H1 (cell line): ENCODE results near the gene AP5S1. TPM values are rescaled to one million over a fixed set of nuclear protein-coding genes. Genes with fewer than 3 reads are reported as not detected.

ENCODE experiments used
- CTCF ChIA-PET: fragments of 300-600 bp; sonication (Branson Sonifier 250); formaldehyde crosslinking; loops from one replicate; lab custom pipeline; 2021; ENCODE audit not compliant: partially characterized antibody; lab: Charles Lee
- POLR2A ChIA-PET: fragments of 300-600 bp; sonication (Branson Sonifier 250); formaldehyde crosslinking; loops from one replicate; lab custom pipeline; 2021; ENCODE audit warnings: inconsistent platforms; ENCODE audit not compliant: partially characterized antibody; lab: Charles Lee
- DNase-seq, 2 experiments: peaks; one replicate each; pipeline versions ENCODE4 v3.0.0 to v3.0.0-alpha.2; 2010 to 2022; ENCODE audit warnings: low spot score in 2 of 2, low read depth in 1 of 2, mixed read lengths in 1 of 2
- FAIRE-seq: peaks from 2 replicates; lab custom pipeline; 2011; peaks lifted over from hg19 to GRCh38; lab: Jason Lieb, UNC
- H2AFZ ChIP-seq: 2 replicates; pipeline ENCODE4 v1.8.1; 2012; ENCODE audit warnings: low read length, inconsistent platforms
- H2AK5ac ChIP-seq: 2 replicates; pipeline ENCODE4 v1.6.1; 2013; ENCODE audit warnings: low read depth, low read length
- H2BK120ac ChIP-seq: replicated peaks from 2 replicates; pipeline ENCODE3; 2013; ENCODE audit warnings: low read depth, low read length, inconsistent platforms
- H2BK12ac ChIP-seq: 2 replicates; pipeline ENCODE4 v1.6.1; 2013; ENCODE audit warnings: low read depth, low read length
- H2BK15ac ChIP-seq: 2 replicates; pipeline ENCODE4 v1.6.1; 2013; ENCODE audit warnings: low read length
- H2BK20ac ChIP-seq: 2 replicates; pipeline ENCODE4 v1.6.1; 2013; ENCODE audit warnings: low read length
- H2BK5ac ChIP-seq: 2 replicates; pipeline ENCODE4 v1.6.1; 2013; ENCODE audit warnings: low read depth, low read length
- H3K14ac ChIP-seq: 2 replicates; pipeline ENCODE4 v1.6.1; 2013; ENCODE audit warnings: inconsistent platforms; ENCODE audit not compliant: insufficient read length
- H3K18ac ChIP-seq: 2 replicates; pipeline ENCODE4 v1.6.1; 2013; ENCODE audit warnings: low read length; ENCODE audit errors: extremely low read depth
- H3K23ac ChIP-seq: 2 replicates; pipeline ENCODE4 v1.6.1; 2013; ENCODE audit warnings: inconsistent platforms; ENCODE audit not compliant: insufficient read length
- H3K23me2 ChIP-seq: 2 replicates; pipeline ENCODE4 v1.6.1; 2013; ENCODE audit warnings: low read depth, low read length
- H3K27ac ChIP-seq: 2 replicates; pipeline ENCODE4 v1.6.1; 2011; ENCODE audit warnings: low read depth, low read length, inconsistent platforms
- H3K27me3 ChIP-seq, 4 experiments: replicated peaks in 1 of 4; 1 replicate in 1 of 4; 2 replicates in 3 of 4; pipeline versions ENCODE4 v1.6.1 to v1.8.1; 2011 to 2013; ENCODE audit warnings: low read length in 3 of 4, mild to moderate bottlenecking in 3 of 4, inconsistent platforms in 2 of 4, mixed read lengths in 2 of 4, moderate library complexity in 1 of 4; ENCODE audit not compliant: control insufficient read depth in 3 of 4, insufficient read depth in 3 of 4; ENCODE audit errors: extremely low read depth in 1 of 4
- H3K36me3 ChIP-seq, 4 experiments: 2 replicates each; pipeline versions ENCODE4 v1.6.1 to v1.8.1; 2011 to 2013; ENCODE audit warnings: mild to moderate bottlenecking in 4 of 4, low read length in 3 of 4, moderate library complexity in 2 of 4, control low read depth in 1 of 4, inconsistent platforms in 1 of 4; ENCODE audit not compliant: insufficient read depth in 4 of 4, control insufficient read depth in 2 of 4
- H3K4ac ChIP-seq: replicated peaks from 2 replicates; pipeline ENCODE3; 2013; ENCODE audit warnings: low read length, low read depth, mixed read lengths, inconsistent platforms; ENCODE audit not compliant: insufficient read length
- H3K4me1 ChIP-seq, 4 experiments: replicated peaks in 1 of 4; 1 replicate in 1 of 4; 2 replicates in 3 of 4; pipeline versions ENCODE4 v1.6.1 to v1.8.1; 2011 to 2013; ENCODE audit warnings: low read length in 3 of 4, inconsistent platforms in 2 of 4, mixed read lengths in 1 of 4; ENCODE audit not compliant: insufficient read depth in 4 of 4, control insufficient read depth in 3 of 4
- H3K4me2 ChIP-seq, 2 experiments: 2 replicates each; pipeline versions ENCODE4 v1.6.1 to v1.8.1; 2011 to 2013; ENCODE audit warnings: low read depth in 2 of 2, low read length in 2 of 2, control low read depth in 1 of 2, inconsistent platforms in 1 of 2, mild to moderate bottlenecking in 1 of 2; ENCODE audit not compliant: insufficient read depth in 1 of 2
- H3K4me3 ChIP-seq, 4 experiments: fragments of 200-600, 300-600 bp in 1 of 4; sonication (generic), shearing (Covaris generic), sonication (Bioruptor Twin) in 1 of 4; 2 replicates each; pipeline versions ENCODE4 v1.5.1 to v1.8.1; 2011 to 2016; ENCODE audit warnings: low read length in 4 of 4, low read depth in 3 of 4, control low read depth in 2 of 4, inconsistent platforms in 2 of 4, mild to moderate bottlenecking in 2 of 4, mixed read lengths in 1 of 4, moderate library complexity in 1 of 4; ENCODE audit not compliant: insufficient read depth in 2 of 4; ENCODE audit errors: extremely low read depth in 1 of 4
- H3K56ac ChIP-seq: replicated peaks from 2 replicates; pipeline ENCODE3; 2013; ENCODE audit warnings: low read depth, mild to moderate bottlenecking, mixed read lengths, low read length, inconsistent platforms; ENCODE audit not compliant: insufficient read length
- H3K79me1 ChIP-seq: 2 replicates; pipeline ENCODE4 v1.6.1; 2013; ENCODE audit warnings: low read depth, low read length, control low read depth
- H3K79me2 ChIP-seq, 2 experiments: 2 replicates each; pipeline versions ENCODE4 v1.6.1 to v1.8.1; 2012 to 2013; ENCODE audit warnings: low read length in 2 of 2, mild to moderate bottlenecking in 2 of 2, inconsistent platforms in 1 of 2; ENCODE audit not compliant: insufficient read depth in 2 of 2, control insufficient read depth in 1 of 2
- H3K9ac ChIP-seq, 4 experiments: replicated peaks in 1 of 4; 1 replicate in 1 of 4; 2 replicates in 3 of 4; pipeline versions ENCODE4 v1.6.1 to v1.8.1; 2011 to 2013; ENCODE audit warnings: low read depth in 3 of 4, low read length in 3 of 4, control low read depth in 2 of 4, mild to moderate bottlenecking in 2 of 4, moderate library complexity in 2 of 4, inconsistent platforms in 1 of 4; ENCODE audit errors: extremely low read depth in 1 of 4
- H3K9me3 ChIP-seq, 2 experiments: 2 replicates each; pipeline versions ENCODE4 v1.6.1 to v1.8.1; 2012 to 2013; ENCODE audit warnings: mild to moderate bottlenecking in 2 of 2, moderate library complexity in 2 of 2, control low read depth in 1 of 2, inconsistent platforms in 1 of 2, low read depth in 1 of 2, low read length in 1 of 2, mixed read lengths in 1 of 2; ENCODE audit not compliant: insufficient read depth in 2 of 2
- H4K20me1 ChIP-seq, 2 experiments: replicated peaks in 1 of 2; 2 replicates each; pipeline versions ENCODE3 to v1.8.1; 2011 to 2013; ENCODE audit warnings: inconsistent platforms in 2 of 2, low read length in 2 of 2, mild to moderate bottlenecking in 1 of 2; ENCODE audit not compliant: insufficient read depth in 2 of 2, control insufficient read depth in 1 of 2
- H4K5ac ChIP-seq: 2 replicates; pipeline ENCODE4 v1.6.1; 2013; ENCODE audit warnings: low read length, low read depth, mixed read lengths, inconsistent platforms; ENCODE audit not compliant: insufficient read length
- H4K8ac ChIP-seq: 2 replicates; pipeline ENCODE4 v1.8.0; 2013; ENCODE audit warnings: mild to moderate bottlenecking, moderate library complexity, low read length, inconsistent platforms; ENCODE audit not compliant: insufficient read depth; ENCODE audit errors: extremely low read depth
- H4K91ac ChIP-seq: replicated peaks from 2 replicates; pipeline ENCODE3; 2013; ENCODE audit warnings: low read length, mixed read lengths, inconsistent platforms; ENCODE audit not compliant: insufficient read length
- CHD1 ChIP-seq: IDR thresholded peaks from 2 replicates; pipeline ENCODE4 v1.6.1; 2012; ENCODE audit warnings: low read depth, low read length, improper control_type of control experiment
- CHD2 ChIP-seq: IDR thresholded peaks from 2 replicates; pipeline ENCODE4 v1.6.1; 2012; ENCODE audit warnings: low read length, improper control_type of control experiment
- EP300 ChIP-seq, 2 experiments: IDR thresholded peaks; 1 replicate in 1 of 2; 2 replicates in 1 of 2; pipeline ENCODE4 v1.6.1; 2011 to 2012; ENCODE audit warnings: low read depth in 2 of 2, low read length in 2 of 2, mild to moderate bottlenecking in 2 of 2, borderline replicate concordance in 1 of 2, inconsistent platforms in 1 of 2, moderate library complexity in 1 of 2
- SP4 ChIP-seq: IDR thresholded peaks from 2 replicates; pipeline ENCODE4 v1.6.1; 2012; ENCODE audit warnings: low read length, inconsistent platforms
- SUZ12 ChIP-seq: fragments of 200-600 bp; sonication (generic); IDR thresholded peaks from 2 replicates; pipeline ENCODE4 v1.6.1; 2012; ENCODE audit warnings: mild to moderate bottlenecking, inconsistent platforms, low read length, moderate library complexity, mixed read lengths
- TAF7 ChIP-seq: optimal IDR thresholded peaks from 2 replicates; pipeline ENCODE3; 2011; ENCODE audit warnings: low read depth, mild to moderate bottlenecking, inconsistent platforms, low read length, moderate library complexity, borderline replicate concordance
- TBP ChIP-seq: IDR thresholded peaks from 2 replicates; pipeline ENCODE4 v1.6.1; 2011; ENCODE audit warnings: low read depth, low read length, improper control_type of control experiment
- YY1 ChIP-seq: IDR thresholded peaks from 2 replicates; pipeline ENCODE4 v1.6.1; 2011; ENCODE audit warnings: low read depth, mild to moderate bottlenecking, low read length
- WGBS, 2 experiments: shearing (Covaris generic) in 1 of 2; methylation state at CpG; one replicate each; pipeline versions ENCODE4 v1.1.6 to v1.1.7; 2013 to 2015; ENCODE audit warnings: low lambda C conversion rate in 2 of 2, mixed read lengths in 2 of 2, inconsistent platforms in 1 of 2, low coverage in 1 of 2, missing lambda C conversion rate in 1 of 2; ENCODE audit not compliant: insufficient replicate concordance in 2 of 2, insufficient coverage in 1 of 2, insufficient read length in 1 of 2; ENCODE audit errors: extremely low coverage in 1 of 2, missing lambda C conversion rate in 1 of 2; 5-methylcytosine and 5-hydroxymethylcytosine counted together
- polyA plus RNA-seq, 7 experiments: library from polyadenylated mRNA; depleted of rRNA in 3 of 7; stranded (reverse) in 5 of 7; unstranded in 2 of 7; fragments of >200 nt in 5 of 7; fragments of 200-250 nt in 2 of 7; gene quantifications; 1 replicate in 5 of 7; 2 replicates in 1 of 7; 4 replicates in 1 of 7; pipeline versions ENCODE4 v1.2.1 to v1.2.3, GENCODE V29; 2011 to 2013; ENCODE audit warnings: missing spikeins in 2 of 7, mixed read lengths in 2 of 7
- total RNA-seq: library from RNA; stranded (reverse); fragmentation: NEBNext Ultra II Directional; extraction: Animal tissue kit (Norgen Biotek cat#: 25700); gene quantifications from 2 replicates; pipeline ENCODE4 v1.2.1, GENCODE V29; 2021
- TF ChIP-seq, protein P1 (sequence below): IDR thresholded peaks from 2 replicates; pipeline ENCODE4 v1.6.1; 2012; ENCODE audit warnings: low read length, inconsistent platforms

The AP5S1 gene
- total and polyA plus RNA-seq, 2 of the 8 experiments (the other 6 are each of a cell fraction or from before 2014, with no cell fraction given) = 3.3 to 3.7 TPM

DNA sequence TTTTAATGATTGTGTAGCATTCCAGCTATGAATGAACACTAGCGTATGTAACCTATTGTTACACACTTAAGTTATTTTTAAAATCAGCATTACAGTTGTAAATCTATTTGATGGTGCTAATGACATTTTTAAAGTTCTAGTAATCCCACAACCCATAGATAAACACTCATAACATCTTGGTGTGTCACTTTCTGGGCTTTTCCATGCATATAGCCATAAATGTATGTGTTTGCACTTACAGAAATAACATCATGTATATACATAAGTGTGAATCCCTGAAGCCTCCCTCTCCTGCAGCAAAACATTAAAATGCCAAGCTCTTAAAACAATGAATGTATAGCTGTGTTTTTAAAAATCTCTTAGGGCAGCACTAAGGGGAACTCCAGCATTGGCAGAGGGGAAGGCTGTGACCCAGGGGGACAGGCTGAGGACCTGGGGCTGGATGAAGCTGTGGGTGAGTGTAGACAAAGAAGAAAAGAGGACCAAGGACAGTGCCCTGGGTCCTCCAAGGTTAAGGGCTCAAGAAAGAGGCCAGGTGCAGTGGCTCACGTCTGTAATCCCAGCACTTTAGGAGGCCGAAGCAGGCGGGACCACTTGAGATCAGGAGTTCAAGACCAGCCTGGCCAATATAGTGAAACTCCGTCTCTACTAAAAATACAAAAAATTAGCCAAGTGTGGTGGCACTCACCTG lies 32.9 kb upstream of the AP5S1 start:
- no peak overlapping the region for H2BK15ac ChIP-seq
- H3K14ac ChIP-seq = no peak overlapping the region
- H3K79me2 ChIP-seq = peaks cover 0 to 10% of the 10 kb centered on the region in 2 experiments; a peak in 1 of 4 replicates
- peaks cover 0 to 3% (median 0%) of the 10 kb centered on the region in 4 experiments; a peak in 3 of 7 replicates for H3K27me3 ChIP-seq
- 0 out of 2 replicates have a peak overlapping the region, but pooled peaks have one; percentile 49 for H2AFZ ChIP-seq
- peaks cover 11% of the 10 kb centered on the region for H3K79me1 ChIP-seq
- no peak for DNase-seq
- H3K4me1 ChIP-seq = peaks cover 0 to 13% (median 6%) of the 10 kb centered on the region in 4 experiments; a peak in 6 of 7 replicates
- no peak overlapping the region for H3K27ac ChIP-seq
- H3K9me3 ChIP-seq = no peaks in the 10 kb centered on the region
- no peak overlapping the region for H3K18ac ChIP-seq
- peak overlapping the region in 1 of 4 experiments; percentile 52; a peak in 2 of 8 replicates for H3K4me3 ChIP-seq
- no peak overlapping the region for H2AK5ac ChIP-seq
- peaks cover 3% of the 10 kb centered on the region; the same call in 1 of the 2 replicates for H3K23me2 ChIP-seq
- H2BK20ac ChIP-seq = no peak overlapping the region
- 0 out of 4 replicates have a peak overlapping the region, but pooled peaks of 1 of the 2 experiments have one; percentile 31 for H3K4me2 ChIP-seq
- H3K23ac ChIP-seq = no peak overlapping the region
- peaks cover 7 to 11% of the 10 kb centered on the region in 2 experiments for H4K20me1 ChIP-seq
- no peak overlapping the region for H4K91ac ChIP-seq
- no peak for FAIRE-seq
- H3K4ac ChIP-seq = no peak overlapping the region
- POLR2A ChIA-PET = interaction anchor here (0.6 to 3.9 kb wide), 3 partner anchors 8 to 449 kb away, joined by 3 to 20 read pairs (median 5); partner anchors contain the start of genes AP5S1 and CDC25B
- no peak overlapping the region for H3K9ac ChIP-seq
- no peak overlapping the region for H4K8ac ChIP-seq
- peaks cover 0 to 5% (median 0%) of the 10 kb centered on the region in 4 experiments; a peak in 2 of 8 replicates for H3K36me3 ChIP-seq
- H3K56ac ChIP-seq = no peak overlapping the region
- CTCF ChIA-PET = interaction anchor here (0.6 to 9.5 kb wide), 14 partner anchors 10 to 259 kb away, joined by 3 to 128 read pairs (median 4); partner anchors contain the start of genes ADISSP and AP5S1
- H2BK12ac ChIP-seq = no peak overlapping the region
- H2BK5ac ChIP-seq = no peak overlapping the region
- WGBS, 2 experiments = 86% methylated on average over 5 of the region's 5 CpGs; no CpG with 5 or more reads in 1 of the 2 experiments
- no peak overlapping the region for H2BK120ac ChIP-seq
- H4K5ac ChIP-seq = no peak overlapping the region
- TF ChIP-seq EP300 (IDR thresholded peaks at IDR 0.05; ENCODE audit: borderline replicate concordance in 1 of 2, low read depth in 2 of 2, low read length in 2 of 2) (no peak), CHD1 (no peak), SUZ12 (no peak), CHD2 (no peak), SP4 (no peak), TAF7 (no peak), YY1 (no peak), TBP (no peak)
- TF ChIP-seq, protein P1, sequence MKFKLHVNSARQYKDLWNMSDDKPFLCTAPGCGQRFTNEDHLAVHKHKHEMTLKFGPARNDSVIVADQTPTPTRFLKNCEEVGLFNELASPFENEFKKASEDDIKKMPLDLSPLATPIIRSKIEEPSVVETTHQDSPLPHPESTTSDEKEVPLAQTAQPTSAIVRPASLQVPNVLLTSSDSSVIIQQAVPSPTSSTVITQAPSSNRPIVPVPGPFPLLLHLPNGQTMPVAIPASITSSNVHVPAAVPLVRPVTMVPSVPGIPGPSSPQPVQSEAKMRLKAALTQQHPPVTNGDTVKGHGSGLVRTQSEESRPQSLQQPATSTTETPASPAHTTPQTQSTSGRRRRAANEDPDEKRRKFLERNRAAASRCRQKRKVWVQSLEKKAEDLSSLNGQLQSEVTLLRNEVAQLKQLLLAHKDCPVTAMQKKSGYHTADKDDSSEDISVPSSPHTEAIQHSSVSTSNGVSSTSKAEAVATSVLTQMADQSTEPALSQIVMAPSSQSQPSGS = no peak
